ENCODE measurements around the gene GUCA1A. TPM values are rescaled to one million over a fixed set of nuclear protein-coding genes. Genes with fewer than 3 reads are reported as not detected.
A peak's percentile ranks its signal among the peaks of the same experiment; 100 is the strongest.
"Not testable (repeated sequence)": the region's sequence is repeated elsewhere in the genome, so short reads cannot be mapped to it uniquely, and the experiment has no call there.

The GUCA1A gene
- total and polyA plus RNA-seq, 12 donors = not detected

- no peak overlapping the region for H3K27ac ChIP-seq
- peaks cover 0 to 20% (median 4%) of the 10 kb centered on the region in 9 donors for H3K4me1 ChIP-seq
- no peaks in the 10 kb centered on the region for H3K27me3 ChIP-seq
- intact Hi-C loops (cut with DNase I) = no loop called here
- DNase-seq (no peak), ATAC-seq (peak in 6 of 8 donors; percentile 29 to 71 (median 53))
- no peak for TF ChIP-seq CTCF (IDR thresholded peaks at IDR 0.05)
- peaks cover 0 to 38% (median 0%) of the 10 kb centered on the region in 9 donors for H3K36me3 ChIP-seq
- H3K4me3 ChIP-seq = no peak overlapping the region
- peaks cover 0 to 6% (median 0%) of the 10 kb centered on the region in 11 donors for H3K9me3 ChIP-seq
- 62 to 63% methylated on average over 1 of the region's 1 CpG for WGBS, 2 donors
Observed at GRCh38 chr6:42200035-42200434, 26.9 kb downstream of the GUCA1A start.

GRCh38 chr6:42201382-42201781 lies 28.2 kb downstream of the GUCA1A start:
- Histone ChIP-seq H3K27me3 (no peaks in the 10 kb centered on the region), H3K4me3 (no peak overlapping the region), H3K36me3 (peaks cover 0 to 52% (median 5%) of the 10 kb centered on the region in 9 donors), H3K4me1 (peaks cover 0 to 20% (median 4%) of the 10 kb centered on the region in 9 donors), H3K9me3 (peaks cover 0 to 6% (median 0%) of the 10 kb centered on the region in 11 donors), H3K27ac (no peak overlapping the region)
- intact Hi-C loops (cut with DNase I) = no loop called here
- WGBS, 2 donors = 52 to 59% methylated on average over 3 of the region's 3 CpGs
- no peak for TF ChIP-seq CTCF (IDR thresholded peaks at IDR 0.05)
- ATAC-seq = no peak
- DNase-seq = no peak

GRCh38 chr6:42202131-42202915 lies 29.2 kb downstream of the GUCA1A start:
- H3K4me3 ChIP-seq; intact Hi-C loops (cut with DNase I); H3K27ac ChIP-seq; ATAC-seq; H3K27me3 ChIP-seq; DNase-seq; H3K9me3 ChIP-seq: not testable (repeated sequence)
- Histone ChIP-seq H3K4me1 (peaks cover 0 to 20% (median 4%) of the 10 kb centered on the region in 9 donors), H3K36me3 (peaks cover 0 to 59% (median 12%) of the 10 kb centered on the region in 9 donors)
- 88 to 90% methylated on average over 13 of the region's 13 CpGs for WGBS, 2 donors

GRCh38 chr6:42203183-42203582 lies 30.0 kb downstream of the GUCA1A start:
- H3K9me3 ChIP-seq = peaks cover 0 to 6% (median 0%) of the 10 kb centered on the region in 11 donors
- H3K27me3 ChIP-seq = no peaks in the 10 kb centered on the region
- peaks cover 0 to 20% (median 4%) of the 10 kb centered on the region in 9 donors for H3K4me1 ChIP-seq
- peaks cover 0 to 66% (median 21%) of the 10 kb centered on the region in 9 donors for H3K36me3 ChIP-seq
- TF ChIP-seq CTCF (IDR thresholded peaks at IDR 0.05) = no peak
- no peak overlapping the region for H3K27ac ChIP-seq
- 94 to 95% methylated on average over 3 of the region's 3 CpGs for WGBS, 2 donors
- DNase-seq (no peak), ATAC-seq (no peak)
- intact Hi-C loops (cut with DNase I) = no loop called here
- no peak overlapping the region for H3K4me3 ChIP-seq

GRCh38 chr6:42204768-42205282 lies 31.7 kb downstream of the GUCA1A start:
- no peak for TF ChIP-seq CTCF (IDR thresholded peaks at IDR 0.05)
- no peaks in the 10 kb centered on the region for H3K9me3 ChIP-seq
- H3K27me3 ChIP-seq = no peaks in the 10 kb centered on the region
- peaks cover 0 to 20% (median 4%) of the 10 kb centered on the region in 9 donors for H3K4me1 ChIP-seq
- no peak overlapping the region for H3K27ac ChIP-seq
- 96% methylated on average over 4 of the region's 4 CpGs for WGBS, 2 donors
- intact Hi-C loops (cut with DNase I) = no loop called here
- ATAC-seq (no peak), DNase-seq (no peak)
- peaks cover 0 to 79% (median 37%) of the 10 kb centered on the region in 9 donors for H3K36me3 ChIP-seq
- no peak overlapping the region for H3K4me3 ChIP-seq

GRCh38 chr6:42207559-42207958 lies 34.4 kb downstream of the GUCA1A start:
- H3K36me3 ChIP-seq = peaks cover 0 to 98% (median 55%) of the 10 kb centered on the region in 9 donors
- H3K27me3 ChIP-seq; H3K4me3 ChIP-seq; ATAC-seq; intact Hi-C loops (cut with DNase I); DNase-seq; H3K9me3 ChIP-seq; H3K27ac ChIP-seq: not testable (repeated sequence)
- 76 to 91% methylated on average over 2 of the region's 2 CpGs for WGBS, 2 donors
- peaks cover 0 to 11% (median 0%) of the 10 kb centered on the region in 9 donors for H3K4me1 ChIP-seq
